ENCODE measurements around the gene RBMS3. TPM values are rescaled to one million over a fixed set of nuclear protein-coding genes. Genes with fewer than 3 reads are reported as not detected.

RBMS3 gene
- total RNA-seq, 4 donors from 2014 or later, result 2.8 to 77.6 (median 13.7) TPM

DNA sequence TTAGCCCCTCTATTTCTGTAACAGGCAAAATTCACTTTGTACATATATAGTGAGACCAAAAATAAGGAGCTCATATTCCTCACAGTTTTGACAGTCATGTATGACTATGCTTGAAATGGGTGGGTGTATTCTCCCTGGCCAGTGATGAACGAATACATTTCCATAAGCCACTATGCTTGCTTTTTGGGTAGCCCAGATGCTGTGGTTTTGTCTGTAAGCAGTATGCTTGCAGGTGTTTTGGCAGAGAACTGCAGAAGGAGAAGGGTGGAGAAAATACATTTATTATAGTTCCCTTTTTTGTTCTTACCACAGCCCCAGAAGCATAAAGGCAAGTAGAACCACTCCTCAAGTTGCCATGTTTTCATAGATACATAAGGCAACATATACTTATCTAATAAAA, 131.2 kb downstream of the RBMS3 start:
- no peak overlapping the region for H3K27ac ChIP-seq
- H3K4me3 ChIP-seq, result no peak overlapping the region
- no peaks in the 10 kb centered on the region for H3K27me3 ChIP-seq
- H3K9me3 ChIP-seq, result no peaks in the 10 kb centered on the region
- DNase-seq, result no peak
- TF ChIP-seq, protein P1, sequence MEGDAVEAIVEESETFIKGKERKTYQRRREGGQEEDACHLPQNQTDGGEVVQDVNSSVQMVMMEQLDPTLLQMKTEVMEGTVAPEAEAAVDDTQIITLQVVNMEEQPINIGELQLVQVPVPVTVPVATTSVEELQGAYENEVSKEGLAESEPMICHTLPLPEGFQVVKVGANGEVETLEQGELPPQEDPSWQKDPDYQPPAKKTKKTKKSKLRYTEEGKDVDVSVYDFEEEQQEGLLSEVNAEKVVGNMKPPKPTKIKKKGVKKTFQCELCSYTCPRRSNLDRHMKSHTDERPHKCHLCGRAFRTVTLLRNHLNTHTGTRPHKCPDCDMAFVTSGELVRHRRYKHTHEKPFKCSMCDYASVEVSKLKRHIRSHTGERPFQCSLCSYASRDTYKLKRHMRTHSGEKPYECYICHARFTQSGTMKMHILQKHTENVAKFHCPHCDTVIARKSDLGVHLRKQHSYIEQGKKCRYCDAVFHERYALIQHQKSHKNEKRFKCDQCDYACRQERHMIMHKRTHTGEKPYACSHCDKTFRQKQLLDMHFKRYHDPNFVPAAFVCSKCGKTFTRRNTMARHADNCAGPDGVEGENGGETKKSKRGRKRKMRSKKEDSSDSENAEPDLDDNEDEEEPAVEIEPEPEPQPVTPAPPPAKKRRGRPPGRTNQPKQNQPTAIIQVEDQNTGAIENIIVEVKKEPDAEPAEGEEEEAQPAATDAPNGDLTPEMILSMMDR (IDR thresholded peaks at IDR 0.05), result no peak
- TF ChIP-seq POLR2A (IDR thresholded peaks at IDR 0.05), result no peak
- H3K4me1 ChIP-seq, result no peaks in the 10 kb centered on the region
- H3K36me3 ChIP-seq, result no peaks in the 10 kb centered on the region

DNA sequence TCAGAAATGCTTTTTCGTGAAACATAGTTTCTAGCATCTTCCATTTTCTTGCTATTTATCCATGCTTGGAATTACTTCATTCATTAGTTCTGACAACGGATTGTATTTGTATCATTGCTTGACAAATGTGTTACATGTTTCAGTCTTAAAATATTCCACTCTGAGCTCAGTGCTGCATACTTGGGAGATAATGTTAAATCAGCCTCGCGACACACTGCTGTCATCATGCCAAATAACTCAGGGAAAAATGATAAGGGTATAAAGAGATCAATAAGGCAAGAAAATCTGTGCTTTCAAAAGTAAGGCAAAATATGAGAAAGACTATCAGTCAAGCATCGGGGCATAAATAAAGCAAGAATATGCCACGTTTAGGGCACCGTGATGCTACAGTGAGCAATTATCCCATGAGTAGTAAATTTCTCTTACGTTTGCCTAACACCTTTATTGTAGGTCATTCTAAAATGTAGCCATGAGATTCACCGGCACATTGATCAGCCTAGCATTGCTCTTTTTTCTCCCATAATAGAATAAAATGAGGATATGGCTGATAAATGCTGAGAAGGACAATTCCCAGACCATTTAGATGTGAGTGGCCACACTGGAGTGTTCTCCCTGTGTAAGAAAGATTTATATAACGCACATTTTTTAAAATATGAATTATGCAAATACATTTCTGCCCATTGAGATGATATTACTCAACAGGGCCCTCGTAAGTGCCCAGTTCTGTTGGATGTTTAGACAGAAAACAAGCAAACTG, 133.8 kb downstream of the RBMS3 start:
- no peak for DNase-seq
- Histone ChIP-seq H3K36me3 (no peaks in the 10 kb centered on the region), H3K27me3 (no peaks in the 10 kb centered on the region), H3K9me3 (no peaks in the 10 kb centered on the region), H3K4me3 (no peak overlapping the region), H3K27ac (no peak overlapping the region), H3K4me1 (no peaks in the 10 kb centered on the region)
- TF ChIP-seq POLR2A (IDR thresholded peaks at IDR 0.05), result no peak
- TF ChIP-seq, protein P1 (IDR thresholded peaks at IDR 0.05), result no peak

DNA sequence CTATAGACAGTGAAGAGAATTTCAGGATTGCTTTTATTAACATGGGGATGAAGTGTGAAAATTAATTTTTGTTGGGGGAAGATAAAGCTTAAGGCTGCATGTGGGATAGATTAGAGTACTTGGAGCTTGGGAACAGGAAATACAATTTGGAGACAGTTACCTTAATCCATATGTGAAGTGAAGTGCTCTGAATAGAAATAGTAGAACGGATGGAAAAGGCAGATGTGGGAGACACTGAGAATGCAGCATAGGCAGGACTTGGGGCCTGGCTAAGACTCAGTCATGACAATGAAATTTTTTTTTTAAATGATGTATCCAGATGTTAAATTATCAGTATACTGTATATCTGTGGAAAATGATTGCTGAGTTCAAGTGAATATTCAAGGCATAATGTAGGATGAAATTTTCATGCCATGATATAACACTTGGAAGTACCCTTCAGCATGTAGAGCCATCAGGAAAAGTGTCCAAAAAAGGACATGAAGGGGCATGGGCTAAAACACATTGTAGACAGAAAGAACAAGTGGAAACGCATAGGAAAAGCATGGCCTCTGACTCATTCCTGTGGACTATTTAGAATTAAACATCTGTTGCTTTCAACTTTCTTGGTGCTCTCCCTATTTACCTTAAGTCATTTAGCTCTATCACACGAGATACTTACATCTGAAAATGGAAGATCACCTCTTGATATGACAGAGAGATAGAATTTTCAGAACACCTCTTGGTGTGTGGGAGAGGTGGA, 134.8 kb downstream of the RBMS3 start:
- DNase-seq, result no peak
- H3K27ac ChIP-seq, result no peak overlapping the region
- no peaks in the 10 kb centered on the region for H3K27me3 ChIP-seq
- H3K4me3 ChIP-seq, result no peak overlapping the region
- TF ChIP-seq, protein P1 (IDR thresholded peaks at IDR 0.05), result no peak
- TF ChIP-seq POLR2A (IDR thresholded peaks at IDR 0.05), result no peak
- no peaks in the 10 kb centered on the region for H3K9me3 ChIP-seq
- H3K36me3 ChIP-seq, result no peaks in the 10 kb centered on the region
- H3K4me1 ChIP-seq, result no peaks in the 10 kb centered on the region

DNA sequence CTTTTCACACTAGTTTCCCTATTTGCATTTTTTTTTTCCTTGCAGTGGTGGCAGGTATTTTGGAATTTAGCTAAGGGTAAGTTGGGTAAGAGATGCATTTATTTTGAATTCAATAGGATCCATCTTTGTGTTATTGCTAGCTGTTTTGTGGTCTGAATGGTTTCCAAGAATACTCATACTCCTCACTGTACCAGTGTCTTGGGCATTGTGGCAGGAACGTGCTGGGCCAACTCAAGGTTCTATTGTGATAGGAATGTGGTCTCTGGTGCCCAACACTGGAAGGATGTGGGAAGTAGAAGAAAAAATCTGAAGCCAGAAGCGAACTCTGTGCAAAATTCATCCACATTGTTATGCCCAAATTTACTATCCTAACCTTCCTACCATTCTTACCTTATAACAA, 135.6 kb downstream of the RBMS3 start:
- no peaks in the 10 kb centered on the region for H3K36me3 ChIP-seq
- no peaks in the 10 kb centered on the region for H3K27me3 ChIP-seq
- H3K9me3 ChIP-seq, result no peaks in the 10 kb centered on the region
- TF ChIP-seq, protein P1 (IDR thresholded peaks at IDR 0.05), result no peak
- TF ChIP-seq POLR2A (IDR thresholded peaks at IDR 0.05), result no peak
- DNase-seq, result no peak
- no peaks in the 10 kb centered on the region for H3K4me1 ChIP-seq
- H3K4me3 ChIP-seq, result no peak overlapping the region
- H3K27ac ChIP-seq, result no peak overlapping the region

DNA sequence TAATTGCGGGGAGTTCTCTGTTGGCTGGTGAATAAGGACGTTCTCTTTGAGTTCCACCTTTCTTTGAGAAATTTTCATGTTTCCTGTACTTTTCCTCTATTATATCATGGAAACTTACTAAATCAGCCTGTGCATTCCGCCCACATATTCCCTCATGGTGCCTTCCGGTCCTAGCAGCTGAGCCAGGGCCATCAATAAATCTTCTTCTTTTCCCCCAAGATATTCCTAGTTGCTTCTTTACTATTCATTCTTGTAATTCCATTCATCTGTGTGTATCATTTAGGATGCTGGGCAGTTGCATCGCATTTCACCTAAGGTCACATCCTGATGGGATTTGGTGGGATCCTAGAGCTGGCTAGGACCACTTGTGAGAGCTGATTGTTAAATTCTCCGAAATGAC, 139.2 kb downstream of the RBMS3 start:
- H3K4me1 ChIP-seq, result no peaks in the 10 kb centered on the region
- no peaks in the 10 kb centered on the region for H3K27me3 ChIP-seq
- no peak overlapping the region for H3K27ac ChIP-seq
- TF ChIP-seq POLR2A (IDR thresholded peaks at IDR 0.05), result no peak
- TF ChIP-seq, protein P1 (IDR thresholded peaks at IDR 0.05), result no peak
- H3K36me3 ChIP-seq, result no peaks in the 10 kb centered on the region
- DNase-seq, result no peak
- no peaks in the 10 kb centered on the region for H3K9me3 ChIP-seq
- H3K4me3 ChIP-seq, result no peak overlapping the region
